ENCODE measurements around the gene ASXL1.
"Not testable (repeated sequence)": the region's sequence is repeated elsewhere in the genome, so short reads cannot be mapped to it uniquely, and the experiment has no call there.

The ASXL1 gene

GRCh38 chr20:32337937-32338661 is 20.0 kb upstream of the ASXL1 start:
- no peak for DNase-seq

- no peak for DNase-seq
Observed at GRCh38 chr20:32338665-32339064, 19.5 kb upstream of the ASXL1 start.

- no peak for DNase-seq
Observed at GRCh38 chr20:32339116-32339515, 19.0 kb upstream of the ASXL1 start.

GRCh38 chr20:32341053-32341452 is 17.1 kb upstream of the ASXL1 start:
- DNase-seq: not testable (repeated sequence)

GRCh38 chr20:32343439-32343838 is 14.7 kb upstream of the ASXL1 start:
- no peak for DNase-seq

GRCh38 chr20:32344835-32345506 is 13.2 kb upstream of the ASXL1 start:
- no peak for DNase-seq

GRCh38 chr20:32348207-32348606 is 9.9 kb upstream of the ASXL1 start:
- DNase-seq: no peak

DNA sequence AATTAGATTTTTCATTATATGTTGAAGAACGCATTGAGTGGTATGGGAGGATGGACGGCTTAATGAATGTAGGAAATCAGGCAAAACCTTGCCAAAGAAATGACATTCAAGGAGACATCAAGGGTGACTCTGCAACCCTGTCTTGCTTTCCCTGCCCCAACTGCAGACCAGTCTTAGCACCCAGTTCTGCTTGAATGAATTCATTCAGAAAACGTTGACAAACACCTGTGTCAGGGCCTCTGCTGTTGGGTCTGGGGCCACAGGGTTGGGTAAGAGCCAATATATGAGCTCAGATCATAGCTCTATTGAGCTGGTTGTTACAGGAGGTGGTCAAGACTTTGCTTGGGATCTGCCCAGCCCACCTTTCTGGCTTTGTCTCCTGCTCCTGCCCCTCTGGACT is 7.7 kb upstream of the ASXL1 start:
- no peak for DNase-seq

- no peak for DNase-seq
Observed at GRCh38 chr20:32352121-32352720, 5.9 kb upstream of the ASXL1 start.

- DNase-seq: no peak
Observed at GRCh38 chr20:32353848-32354496, 4.2 kb upstream of the ASXL1 start.

GRCh38 chr20:32354592-32355416 is 3.3 kb upstream of the ASXL1 start:
- DNase-seq: peak; percentile 81

GRCh38 chr20:32355417-32355841 is 2.7 kb upstream of the ASXL1 start:
- DNase-seq: peak; percentile 90

DNA sequence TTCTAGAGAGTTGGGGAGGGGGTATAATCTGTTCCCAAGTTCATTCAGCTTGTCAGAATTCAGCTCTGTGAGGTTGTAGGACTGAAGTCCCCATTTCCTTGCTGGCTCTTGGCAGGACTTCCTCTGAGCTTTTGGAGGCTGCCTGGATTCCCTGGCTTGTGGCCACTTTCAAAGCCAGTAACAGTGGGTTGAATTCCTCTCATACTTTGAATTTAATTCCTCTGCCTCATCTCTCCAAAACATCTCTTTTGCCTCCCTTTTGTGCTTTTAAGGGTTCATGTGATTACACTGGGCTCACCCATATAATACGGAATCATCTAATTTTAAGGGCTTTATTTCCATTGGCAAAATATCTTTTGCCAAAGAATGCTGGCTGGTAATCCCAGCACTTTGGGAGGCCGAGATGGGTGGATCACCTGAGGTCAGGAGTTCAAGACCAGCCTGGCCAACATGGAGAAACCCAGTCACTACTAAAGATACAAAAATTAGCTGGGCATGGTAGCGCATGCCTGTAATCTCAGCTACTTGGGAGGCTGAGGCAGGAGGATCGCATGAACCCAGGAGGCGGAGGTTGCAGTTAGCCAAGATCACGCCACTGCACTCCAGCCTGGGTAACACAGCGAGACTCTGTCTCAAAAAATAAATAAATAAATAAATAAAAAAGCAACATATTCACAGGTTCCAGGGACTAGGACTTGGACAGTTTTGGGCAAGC is 2.1 kb upstream of the ASXL1 start:
- DNase-seq: not testable (repeated sequence)

- DNase-seq: no peak
Observed at GRCh38 chr20:32356622-32357374, 1.3 kb upstream of the ASXL1 start.

GRCh38 chr20:32357375-32357868 is 709 bp upstream of the ASXL1 start:
- no peak for DNase-seq

DNA sequence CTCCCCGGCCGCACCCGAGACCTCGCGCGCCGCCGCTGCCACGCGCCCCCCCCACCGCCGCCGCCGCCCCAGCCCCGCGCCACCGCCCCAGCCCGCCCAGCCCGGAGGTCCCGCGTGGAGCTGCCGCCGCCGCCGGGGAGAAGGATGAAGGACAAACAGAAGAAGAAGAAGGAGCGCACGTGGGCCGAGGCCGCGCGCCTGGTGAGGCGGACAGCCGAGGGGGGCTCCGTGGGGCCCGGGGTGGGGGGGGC is 426 bp downstream of the ASXL1 start:
- DNase-seq: no peak

- DNase-seq: peak; percentile 79
Observed at GRCh38 chr20:32358883-32359632, 927 bp downstream of the ASXL1 start.

- peak; percentile 31 for DNase-seq
Observed at GRCh38 chr20:32359633-32360332, 1.7 kb downstream of the ASXL1 start.

DNA sequence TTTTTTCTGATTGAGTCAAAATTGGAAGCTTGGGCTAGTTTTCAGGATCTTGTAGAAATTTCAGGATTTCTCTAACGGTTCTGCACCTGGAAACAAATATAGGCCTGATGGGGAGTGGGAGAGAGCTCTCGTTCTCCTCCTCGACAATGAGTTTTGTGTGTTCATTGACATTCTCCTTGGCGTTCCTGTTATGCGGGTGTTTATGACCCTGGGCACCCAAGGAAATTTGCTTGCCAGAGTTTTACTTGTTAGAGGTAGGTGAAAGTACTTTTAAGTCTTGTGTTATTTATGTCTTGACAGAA is 2.2 kb downstream of the ASXL1 start:
- DNase-seq: no peak

GRCh38 chr20:32362901-32363364 is 4.8 kb downstream of the ASXL1 start:
- no peak for DNase-seq
